Liver (tissue), 9 donors: ENCODE measurements around the gene SLC49A4. TPM values are rescaled to one million over a fixed set of nuclear protein-coding genes. Genes with fewer than 3 reads are reported as not detected.

Source experiments
- DNase-seq: peaks from one replicate; pipeline ENCODE4 v3.0.0-alpha.2; 2017; ENCODE audit warnings: low spot score
- H3K27ac ChIP-seq, 2 donors: one replicate each; pipeline ENCODE4 v1.7.0; 2013; ENCODE audit warnings: inconsistent platforms in 2 of 2, low read length in 2 of 2, control low read depth in 1 of 2, low read depth in 1 of 2, mild to moderate bottlenecking in 1 of 2
- H3K27me3 ChIP-seq, 4 donors: one replicate each; pipeline versions ENCODE4 v1.6.1 to v1.7.0; 2013; ENCODE audit warnings: low read length in 3 of 4, inconsistent platforms in 1 of 4, mild to moderate bottlenecking in 1 of 4, moderate library complexity in 1 of 4; ENCODE audit not compliant: control insufficient read depth in 4 of 4, insufficient read depth in 4 of 4
- H3K36me3 ChIP-seq, 4 donors: one replicate each; pipeline versions ENCODE4 v1.6.1 to v1.7.0; 2013; ENCODE audit warnings: low read length in 3 of 4, mild to moderate bottlenecking in 3 of 4, low read depth in 1 of 4, moderate library complexity in 1 of 4; ENCODE audit not compliant: control insufficient read depth in 4 of 4, insufficient read depth in 3 of 4
- H3K4me1 ChIP-seq, 4 donors: one replicate each; pipeline versions ENCODE4 v1.6.1 to v1.7.0; 2013; ENCODE audit warnings: low read length in 3 of 4, mild to moderate bottlenecking in 3 of 4, moderate library complexity in 1 of 4; ENCODE audit not compliant: control insufficient read depth in 4 of 4, insufficient read depth in 4 of 4
- H3K4me3 ChIP-seq, 3 donors: one replicate each; pipeline versions ENCODE4 v1.6.1 to v1.7.0; 2013; ENCODE audit warnings: low read length in 3 of 3, control low read depth in 1 of 3, low read depth in 1 of 3, mild to moderate bottlenecking in 1 of 3
- H3K9ac ChIP-seq, 2 donors: one replicate each; pipeline ENCODE4 v1.7.0; 2013; ENCODE audit warnings: low read length in 2 of 2, mild to moderate bottlenecking in 2 of 2, moderate library complexity in 2 of 2, control low read depth in 1 of 2, low read depth in 1 of 2
- H3K9me3 ChIP-seq, 4 donors: one replicate each; pipeline versions ENCODE4 v1.6.1 to v1.7.0; 2013; ENCODE audit warnings: low read length in 3 of 4; ENCODE audit not compliant: control insufficient read depth in 4 of 4
- ATF3 ChIP-seq: IDR thresholded peaks from 2 replicates; pipeline ENCODE4 v1.6.1; 2016; ENCODE audit warnings: antibody characterized with exemption
- CTCF ChIP-seq: fragments of 150-350 bp; IDR thresholded peaks from 2 replicates; pipeline ENCODE4 v1.5.1; 2017; ENCODE audit warnings: improper control_type of control experiment, low read depth, low read length; ENCODE audit not compliant: missing input control
- EGR1 ChIP-seq, 2 donors: IDR thresholded peaks; 2 replicates each; pipeline ENCODE4 v1.6.1; 2016 to 2018; ENCODE audit warnings: antibody characterized with exemption in 2 of 2, low read depth in 2 of 2
- GABPA ChIP-seq, 2 donors: IDR thresholded peaks in 1 of 2; conservative IDR thresholded peaks in 1 of 2; 2 replicates each; pipeline ENCODE4 v1.6.1; 2016; ENCODE audit warnings: antibody characterized with exemption in 2 of 2, mild to moderate bottlenecking in 1 of 2, moderate library complexity in 1 of 2
- HNF4A ChIP-seq, 2 donors: conservative IDR thresholded peaks; 2 replicates each; pipeline ENCODE4 v1.6.1; 2016; ENCODE audit warnings: antibody characterized with exemption in 2 of 2, mild to moderate bottlenecking in 2 of 2
- HNF4G ChIP-seq: IDR thresholded peaks from 2 replicates; pipeline ENCODE4 v1.6.1; 2016; ENCODE audit warnings: antibody characterized with exemption
- JUND ChIP-seq, 2 donors: IDR thresholded peaks; 2 replicates each; pipeline ENCODE4 v1.6.1; 2016; ENCODE audit warnings: antibody characterized with exemption in 2 of 2
- MAX ChIP-seq: IDR thresholded peaks from 2 replicates; pipeline ENCODE4 v1.6.1; 2016; ENCODE audit warnings: antibody characterized with exemption
- NR2F2 ChIP-seq: IDR thresholded peaks from 2 replicates; pipeline ENCODE4 v1.6.1; 2016; ENCODE audit warnings: antibody characterized with exemption
- RAD21 ChIP-seq, 2 donors: IDR thresholded peaks; 2 replicates each; pipeline ENCODE4 v1.6.1; 2016; ENCODE audit warnings: antibody characterized with exemption in 2 of 2, mild to moderate bottlenecking in 2 of 2
- REST ChIP-seq: IDR thresholded peaks from 2 replicates; pipeline ENCODE4 v1.6.1; 2016; ENCODE audit warnings: antibody characterized with exemption, mild to moderate bottlenecking
- RXRA ChIP-seq, 2 donors: IDR thresholded peaks; 2 replicates each; pipeline ENCODE4 v1.6.1; 2017 to 2018; ENCODE audit warnings: antibody characterized with exemption in 2 of 2, mild to moderate bottlenecking in 1 of 2
- SP1 ChIP-seq: IDR thresholded peaks from 2 replicates; pipeline ENCODE4 v1.6.1; 2018; ENCODE audit warnings: antibody characterized with exemption, mild to moderate bottlenecking
- TAF1 ChIP-seq: conservative IDR thresholded peaks from 2 replicates; pipeline ENCODE4 v1.6.1; 2016; ENCODE audit warnings: antibody characterized with exemption, mild to moderate bottlenecking
- ZBTB33 ChIP-seq: IDR thresholded peaks from 2 replicates; pipeline ENCODE4 v1.6.1; 2016; ENCODE audit warnings: antibody characterized with exemption
- WGBS: extraction: QIAGEN DNeasy Blood & Tissue Kit; methylation state at CpG from one replicate; pipeline ENCODE4 v1.1.7; 2013; 5-methylcytosine and 5-hydroxymethylcytosine counted together
- polyA plus RNA-seq, 2 donors: library from polyadenylated mRNA; stranded (reverse) in 1 of 2; unstranded in 1 of 2; fragments of 200-250 nt in 1 of 2; fragments of >200 nt in 1 of 2; fragmentation: Nextera tagmentation in 1 of 2; extraction: Ambion mirVana in 1 of 2; gene quantifications; one replicate each; pipeline versions ENCODE4 v1.2.1 to v1.2.3, GENCODE V29; 2013 to 2015
- total RNA-seq, 2 donors: library from RNA; depleted of rRNA; stranded (reverse); fragments of >200 nt; gene quantifications; one replicate each; pipeline ENCODE4 v1.2.3, GENCODE V29; 2014
- donor health status: healthy.
- donor health status: healthy.
- donor health status: healthy.
- donor health status: healthy.
- donor health status: healthy.

Gene SLC49A4
- total and polyA plus RNA-seq, 4 donors: 3.3 to 11.1 (median 6.3) TPM

GRCh38 chr3:122782804-122783203 is 12.1 kb upstream of the SLC49A4 start:
- WGBS: 93% methylated on average over 1 of the region's 1 CpG

GRCh38 chr3:122784436-122784835 is 10.4 kb upstream of the SLC49A4 start:
- Histone ChIP-seq H3K27me3 (no peaks in the 10 kb centered on the region), H3K36me3 (no peaks in the 10 kb centered on the region), H3K9me3 (no peaks in the 10 kb centered on the region), H3K4me1 (no peaks in the 10 kb centered on the region), H3K9ac (no peak overlapping the region), H3K4me3 (no peak overlapping the region), H3K27ac (no peak overlapping the region)
- WGBS: 96% methylated on average over 1 of the region's 1 CpG
- no peak for TF ChIP-seq RAD21 (IDR thresholded peaks at IDR 0.05)
- no peak for TF ChIP-seq MAX
- no peak for TF ChIP-seq JUND (IDR thresholded peaks at IDR 0.05)
- no peak for TF ChIP-seq TAF1
- no peak for TF ChIP-seq RXRA (IDR thresholded peaks at IDR 0.05)
- no peak for TF ChIP-seq ATF3
- no peak for TF ChIP-seq REST
- no peak for TF ChIP-seq ZBTB33
- TF ChIP-seq SP1: no peak
- TF ChIP-seq HNF4G: no peak
- TF ChIP-seq CTCF: no peak
- no peak for TF ChIP-seq NR2F2
- no peak for TF ChIP-seq EGR1 (IDR thresholded peaks at IDR 0.05; ENCODE audit: low read depth in 2 of 2)
- no peak for TF ChIP-seq GABPA (IDR thresholded peaks at IDR 0.05 in 1 of 2, conservative IDR thresholded peaks at IDR 0.05 in 1 of 2)
- DNase-seq: no peak

More at GRCh38 chr3:122782804-122783203, 12.1 kb upstream of the SLC49A4 start:
- H3K4me3 ChIP-seq: no peak overlapping the region
- H3K9ac ChIP-seq: no peak overlapping the region
- H3K36me3 ChIP-seq: no peaks in the 10 kb centered on the region
- no peaks in the 10 kb centered on the region for H3K27me3 ChIP-seq
- H3K27ac ChIP-seq: no peak overlapping the region
- H3K4me1 ChIP-seq: no peaks in the 10 kb centered on the region
- DNase-seq: no peak
- no peaks in the 10 kb centered on the region for H3K9me3 ChIP-seq
- TF ChIP-seq JUND (IDR thresholded peaks at IDR 0.05) (no peak), HNF4A (conservative IDR thresholded peaks at IDR 0.05) (no peak)
